Endodermal cell (in vitro differentiated cells): Measurements from ENCODE around the gene ZNF740. TPM values are rescaled to one million over a fixed set of nuclear protein-coding genes. Genes with fewer than 3 reads are reported as not detected.

Experiments used
- DNase-seq: peaks from one replicate; pipeline ENCODE4 v3.0.0-alpha.2; 2017
- H3K27ac ChIP-seq: 2 replicates; pipeline ENCODE4 v1.5.1; 2013; ENCODE audit warnings: mild to moderate bottlenecking, low read depth, low read length, moderate library complexity
- H3K27me3 ChIP-seq: 2 replicates; pipeline ENCODE4 v1.6.1; 2013; ENCODE audit warnings: mild to moderate bottlenecking, low read length, moderate library complexity; ENCODE audit not compliant: insufficient read depth, control insufficient read depth, poor library complexity, severe bottlenecking
- H3K36me3 ChIP-seq: 2 replicates; pipeline ENCODE4 v1.7.0; 2013; ENCODE audit warnings: mild to moderate bottlenecking, low read length, moderate library complexity; ENCODE audit not compliant: control insufficient read depth, insufficient read depth
- H3K4me1 ChIP-seq: one replicate; pipeline ENCODE4 v1.7.0; 2013; ENCODE audit warnings: low read length; ENCODE audit not compliant: control insufficient read depth, insufficient read depth
- H3K4me3 ChIP-seq: 2 replicates; pipeline ENCODE4 v1.5.1; 2013; ENCODE audit warnings: mild to moderate bottlenecking, low read length, moderate library complexity
- H3K9ac ChIP-seq: 2 replicates; pipeline ENCODE4 v1.6.1; 2013; ENCODE audit warnings: mild to moderate bottlenecking, low read length, moderate library complexity; ENCODE audit not compliant: poor library complexity, severe bottlenecking; ENCODE audit errors: extremely low read depth
- H3K9me3 ChIP-seq: 2 replicates; pipeline ENCODE4 v1.6.1; 2013; ENCODE audit warnings: mild to moderate bottlenecking, low read length, moderate library complexity; ENCODE audit not compliant: control insufficient read depth
- H3K27ac Mint-ChIP-seq: 2 replicates; pipeline ENCODE4 v1.8.0; 2020; ENCODE audit warnings: mixed read lengths
- H3K27me3 Mint-ChIP-seq: 2 replicates; pipeline ENCODE4 v1.8.0; 2021; ENCODE audit warnings: mild to moderate bottlenecking, mixed read lengths; ENCODE audit not compliant: insufficient read depth
- H3K36me3 Mint-ChIP-seq: 2 replicates; pipeline ENCODE4 v1.8.0; 2020; ENCODE audit warnings: low read depth, mixed read lengths
- H3K4me1 Mint-ChIP-seq: 2 replicates; pipeline ENCODE4 v1.8.0; 2020; ENCODE audit warnings: mixed read lengths
- H3K4me3 Mint-ChIP-seq: 2 replicates; pipeline ENCODE4 v1.8.0; 2020; ENCODE audit warnings: mild to moderate bottlenecking, moderate library complexity, mixed read lengths
- H3K9me3 Mint-ChIP-seq: 2 replicates; pipeline ENCODE4 v1.8.0; 2020; ENCODE audit warnings: mild to moderate bottlenecking, mixed read lengths
- WGBS, 2 experiments: methylation state at CpG; one replicate each; pipeline versions ENCODE4 v1.1.5 to v1.1.7; 2013; ENCODE audit warnings: missing lambda C conversion rate in 2 of 2, mixed read lengths in 1 of 2; ENCODE audit not compliant: insufficient coverage in 1 of 2, insufficient read length in 1 of 2; 5-methylcytosine and 5-hydroxymethylcytosine counted together
- total RNA-seq, 2 donors: library from RNA; stranded (reverse); fragmentation: NEBNext Ultra II Directional in 1 of 2; extraction: Animal tissue kit (Norgen Biotek cat#: 25700) in 1 of 2; gene quantifications; 2 replicates in 1 of 2; 3 replicates in 1 of 2; pipeline ENCODE4 v1.2.1, GENCODE V29; 2021
- TF ChIP-seq, protein P1 (sequence below): fragments of 200-600 bp; sonication (generic); conservative IDR thresholded peaks from 2 replicates; pipeline ENCODE4 v1.5.0; 2021; ENCODE audit warnings: antibody characterized with exemption, mild to moderate bottlenecking

Gene ZNF740
- total RNA-seq, 2 donors from 2014 or later = 54.0 to 54.6 TPM

GRCh38 chr12:53219956-53220693, 39.6 kb downstream of the ZNF740 start:
- Mint-ChIP-seq H3K9me3 (no peaks in the 10 kb centered on the region), H3K27me3 (peaks cover 24% of the 10 kb centered on the region), H3K4me1 (peaks cover 71% of the 10 kb centered on the region), H3K4me3 (peak overlapping the region; percentile 69), H3K27ac (peak overlapping the region; percentile 67), H3K36me3 (peaks cover 3% of the 10 kb centered on the region)
- no peaks in the 10 kb centered on the region for H3K36me3 ChIP-seq
- TF ChIP-seq, protein P1, sequence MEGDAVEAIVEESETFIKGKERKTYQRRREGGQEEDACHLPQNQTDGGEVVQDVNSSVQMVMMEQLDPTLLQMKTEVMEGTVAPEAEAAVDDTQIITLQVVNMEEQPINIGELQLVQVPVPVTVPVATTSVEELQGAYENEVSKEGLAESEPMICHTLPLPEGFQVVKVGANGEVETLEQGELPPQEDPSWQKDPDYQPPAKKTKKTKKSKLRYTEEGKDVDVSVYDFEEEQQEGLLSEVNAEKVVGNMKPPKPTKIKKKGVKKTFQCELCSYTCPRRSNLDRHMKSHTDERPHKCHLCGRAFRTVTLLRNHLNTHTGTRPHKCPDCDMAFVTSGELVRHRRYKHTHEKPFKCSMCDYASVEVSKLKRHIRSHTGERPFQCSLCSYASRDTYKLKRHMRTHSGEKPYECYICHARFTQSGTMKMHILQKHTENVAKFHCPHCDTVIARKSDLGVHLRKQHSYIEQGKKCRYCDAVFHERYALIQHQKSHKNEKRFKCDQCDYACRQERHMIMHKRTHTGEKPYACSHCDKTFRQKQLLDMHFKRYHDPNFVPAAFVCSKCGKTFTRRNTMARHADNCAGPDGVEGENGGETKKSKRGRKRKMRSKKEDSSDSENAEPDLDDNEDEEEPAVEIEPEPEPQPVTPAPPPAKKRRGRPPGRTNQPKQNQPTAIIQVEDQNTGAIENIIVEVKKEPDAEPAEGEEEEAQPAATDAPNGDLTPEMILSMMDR = no peak
- 0% methylated on average over 14 to 40 of the region's 53 CpGs for WGBS, 2 experiments
- H3K27me3 ChIP-seq = peaks cover 21% of the 10 kb centered on the region
- no peak overlapping the region for H3K9ac ChIP-seq
- peaks cover 21% of the 10 kb centered on the region for H3K4me1 ChIP-seq
- no peaks in the 10 kb centered on the region for H3K9me3 ChIP-seq
- H3K4me3 ChIP-seq = peak overlapping the region; percentile 92
- H3K27ac ChIP-seq = no peak overlapping the region
- peak; percentile 88 for DNase-seq

DNA sequence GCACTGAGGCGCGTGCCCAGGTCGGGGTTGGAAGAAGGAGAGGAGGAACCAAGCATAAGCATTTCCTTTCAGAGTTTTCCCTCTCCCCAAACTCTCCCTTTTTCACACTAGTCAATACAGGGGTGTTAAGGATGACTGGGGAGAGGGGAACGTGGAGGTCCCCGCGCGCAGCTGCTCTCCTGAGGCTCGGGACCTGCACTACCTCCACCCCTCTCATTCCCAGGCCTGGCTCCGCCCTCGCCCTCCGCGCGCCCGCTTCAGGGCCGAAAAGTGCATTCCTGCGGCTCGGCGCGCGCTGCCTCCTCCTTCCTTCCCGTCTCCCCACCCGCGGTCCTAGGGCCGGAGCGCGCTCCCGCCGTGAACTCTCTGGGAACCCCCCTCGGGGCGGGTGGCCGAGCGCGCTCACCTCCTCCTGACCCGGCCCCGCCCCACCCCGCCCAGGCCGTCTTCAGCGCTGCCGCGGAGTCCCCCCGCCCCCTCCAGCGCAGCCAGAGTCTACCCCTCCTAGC, 40.2 kb downstream of the ZNF740 start:
- H3K4me1 Mint-ChIP-seq = peaks cover 71% of the 10 kb centered on the region
- peak overlapping the region; percentile 57 for H3K9ac ChIP-seq

DNA sequence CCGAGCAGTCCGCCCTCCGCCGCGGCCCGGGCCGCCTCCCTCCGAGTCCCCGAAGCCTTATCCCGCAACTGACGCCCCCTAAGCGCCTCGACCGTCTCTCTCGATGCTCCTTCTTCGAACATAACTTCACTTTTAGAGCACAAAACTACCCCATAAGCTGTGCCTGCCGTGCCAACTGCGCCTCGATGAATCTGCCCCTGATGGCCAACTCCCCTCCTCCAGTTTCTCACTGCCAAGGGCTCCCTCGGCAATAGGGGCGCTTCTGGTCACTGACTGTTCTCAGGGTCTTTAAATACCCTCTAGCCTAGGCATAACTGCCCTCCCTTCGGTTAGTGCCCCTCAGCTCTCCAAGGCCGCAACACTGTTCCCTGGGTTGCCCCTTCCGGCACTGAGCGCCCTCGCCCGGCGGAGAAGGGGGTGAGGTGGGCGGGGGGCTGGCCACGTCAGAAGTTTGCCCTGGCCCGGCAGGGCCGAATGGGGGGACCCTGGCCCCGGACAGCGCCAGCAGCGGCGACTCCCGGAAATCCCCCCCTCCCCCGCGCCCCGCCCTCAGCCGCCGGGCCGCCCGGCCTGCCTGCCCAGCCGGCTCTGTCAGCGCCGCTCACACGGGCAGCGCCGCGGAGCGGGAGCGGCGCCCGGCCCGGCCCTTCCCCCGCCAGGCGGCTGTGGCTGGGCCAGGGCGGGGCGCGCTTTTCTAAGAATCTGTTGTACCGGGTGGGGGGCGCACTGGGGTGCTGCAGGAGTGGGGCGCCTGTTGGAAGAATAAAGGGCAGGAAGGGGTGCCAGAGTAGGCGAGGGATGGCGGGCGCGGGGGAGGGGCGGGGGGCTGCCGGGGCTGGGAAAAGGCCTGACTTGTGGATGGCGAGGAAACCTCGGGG, 40.9 kb downstream of the ZNF740 start:
- TF ChIP-seq, protein P1 = peak; percentile 53
- H3K9me3 Mint-ChIP-seq = no peaks in the 10 kb centered on the region
- Histone ChIP-seq H3K9ac (peak overlapping the region; percentile 57), H3K4me3 (peak overlapping the region; percentile 89), H3K4me1 (peaks cover 21% of the 10 kb centered on the region), H3K27ac (peak overlapping the region; percentile 70), H3K36me3 (no peaks in the 10 kb centered on the region), H3K27me3 (peaks cover 21% of the 10 kb centered on the region), H3K9me3 (no peaks in the 10 kb centered on the region)
- WGBS, 2 experiments = 1% methylated on average over 14 to 70 of the region's 72 CpGs
- peak overlapping the region; percentile 69 for H3K4me3 Mint-ChIP-seq
- H3K27me3 Mint-ChIP-seq = peaks cover 30% of the 10 kb centered on the region
- peaks cover 67% of the 10 kb centered on the region for H3K4me1 Mint-ChIP-seq
- H3K27ac Mint-ChIP-seq = peak overlapping the region; percentile 85
- DNase-seq = peak; percentile 96
- H3K36me3 Mint-ChIP-seq = no peaks in the 10 kb centered on the region

More for the DNA sequence above, 40.2 kb downstream of the ZNF740 start:
- no peaks in the 10 kb centered on the region for H3K36me3 ChIP-seq
- Mint-ChIP-seq H3K27me3 (peaks cover 27% of the 10 kb centered on the region), H3K9me3 (no peaks in the 10 kb centered on the region), H3K36me3 (no peaks in the 10 kb centered on the region), H3K4me3 (peak overlapping the region; percentile 69), H3K27ac (peak overlapping the region; percentile 85)
- H3K4me3 ChIP-seq = peak overlapping the region; percentile 92
- H3K4me1 ChIP-seq = peaks cover 21% of the 10 kb centered on the region
- DNase-seq = peak; percentile 98
- H3K27ac ChIP-seq = no peak overlapping the region
- TF ChIP-seq, protein P1 = no peak
- 0% methylated on average over 5 to 34 of the region's 42 CpGs for WGBS, 2 experiments
- peaks cover 21% of the 10 kb centered on the region for H3K27me3 ChIP-seq
- no peaks in the 10 kb centered on the region for H3K9me3 ChIP-seq
